ENCODE measurements around the gene HYI.
"Not testable (repeated sequence)": the region's sequence is repeated elsewhere in the genome, so short reads cannot be mapped to it uniquely, and the experiment has no call there.

The HYI gene, protein sequence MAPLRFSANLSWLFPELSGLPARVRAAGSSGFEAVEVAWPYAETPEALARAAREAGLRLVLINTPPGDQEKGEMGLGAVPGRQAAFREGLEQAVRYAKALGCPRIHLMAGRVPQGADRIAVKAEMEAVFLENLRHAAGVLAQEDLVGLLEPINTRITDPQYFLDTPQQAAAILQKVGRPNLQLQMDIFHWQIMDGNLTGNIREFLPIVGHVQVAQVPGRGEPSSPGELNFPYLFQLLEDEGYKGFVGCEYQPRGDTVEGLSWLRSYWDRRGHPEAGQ

DNA sequence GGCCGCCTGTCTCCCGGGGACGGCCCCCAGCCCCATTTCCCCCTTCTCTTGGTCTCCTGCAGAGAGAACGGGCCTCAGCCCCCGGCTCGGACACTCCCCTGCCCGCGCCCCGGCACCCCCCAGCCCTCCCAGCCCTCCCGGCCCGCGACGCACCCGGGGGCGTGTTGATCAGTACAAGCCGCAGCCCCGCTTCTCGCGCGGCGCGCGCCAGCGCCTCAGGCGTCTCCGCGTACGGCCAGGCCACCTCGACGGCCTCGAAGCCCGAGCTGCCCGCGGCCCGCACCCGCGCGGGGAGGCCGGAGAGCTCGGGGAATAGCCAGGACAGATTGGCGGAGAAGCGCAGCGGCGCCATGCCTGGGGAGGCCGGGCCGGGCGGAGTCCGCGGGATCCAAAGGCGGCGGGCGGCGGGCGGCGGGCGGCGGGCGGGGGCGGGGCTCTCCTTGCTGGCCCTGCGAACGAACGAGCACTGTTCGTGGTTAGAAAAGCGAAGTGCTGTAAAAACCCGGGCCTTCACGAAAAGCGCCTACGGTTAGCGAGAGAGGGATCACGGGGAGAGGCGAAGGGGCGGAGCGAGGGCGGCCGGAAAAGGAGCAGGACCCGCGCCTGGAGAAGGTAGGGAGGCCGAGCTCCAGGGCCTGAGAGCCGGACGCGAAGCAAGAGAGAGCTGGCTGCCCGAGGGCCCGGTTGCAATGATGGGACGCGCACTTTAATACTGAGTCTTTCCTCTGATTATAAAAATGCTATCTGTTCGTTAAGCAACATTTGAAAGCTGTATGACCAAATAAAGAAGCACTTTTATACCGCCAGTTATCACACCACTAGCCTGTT lies at the start of gene HYI:
Gene HYI, minus strand, starts transcription at position 490 of the 828 bp plus-strand sequence. Its CDS starts 138 bp downstream, at position 352.
- peak; percentile 84 for DNase-seq

DNA sequence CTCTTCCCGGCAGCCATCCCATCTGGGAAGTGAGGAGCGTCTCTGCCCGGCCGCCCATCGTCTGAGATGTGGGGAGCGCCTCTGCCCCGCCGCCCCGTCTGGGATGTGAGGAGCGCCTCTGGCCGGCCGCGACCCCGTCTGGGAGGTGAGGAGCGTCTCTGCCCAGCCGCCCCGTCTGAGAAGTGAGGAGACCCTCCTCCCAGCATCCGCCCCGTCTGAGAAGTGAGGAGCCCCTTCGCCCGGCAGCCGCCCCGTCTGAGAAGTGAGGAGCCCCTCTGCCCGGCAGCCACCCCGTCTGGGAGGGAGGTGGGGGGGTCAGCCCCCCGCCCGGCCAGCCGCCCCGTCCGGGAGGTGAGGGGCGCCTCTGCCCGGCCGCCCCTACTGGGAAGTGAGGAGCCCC lies 48.1 kb upstream of the HYI start:
- not testable (repeated sequence) for DNase-seq

DNA sequence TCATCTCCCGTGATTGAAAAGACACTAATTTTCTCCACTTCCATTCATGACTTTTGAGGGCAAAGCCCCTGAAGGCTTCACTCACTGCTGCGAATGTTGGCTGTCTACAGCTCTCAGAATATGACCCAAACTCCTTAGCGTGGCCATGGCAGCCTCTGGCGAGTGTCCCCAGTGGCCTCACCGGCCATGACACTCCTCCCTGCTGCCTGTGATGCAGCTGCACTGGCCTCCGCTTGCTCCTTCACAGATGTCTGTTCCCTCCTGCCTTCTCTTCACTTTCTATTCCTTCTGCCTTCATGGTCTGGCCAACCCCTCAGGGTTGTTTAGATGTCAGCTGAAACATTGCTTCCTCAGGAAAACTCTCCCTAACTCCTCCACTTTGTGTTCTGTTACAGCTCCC lies 46.2 kb upstream of the HYI start:
- no peak for DNase-seq

DNA sequence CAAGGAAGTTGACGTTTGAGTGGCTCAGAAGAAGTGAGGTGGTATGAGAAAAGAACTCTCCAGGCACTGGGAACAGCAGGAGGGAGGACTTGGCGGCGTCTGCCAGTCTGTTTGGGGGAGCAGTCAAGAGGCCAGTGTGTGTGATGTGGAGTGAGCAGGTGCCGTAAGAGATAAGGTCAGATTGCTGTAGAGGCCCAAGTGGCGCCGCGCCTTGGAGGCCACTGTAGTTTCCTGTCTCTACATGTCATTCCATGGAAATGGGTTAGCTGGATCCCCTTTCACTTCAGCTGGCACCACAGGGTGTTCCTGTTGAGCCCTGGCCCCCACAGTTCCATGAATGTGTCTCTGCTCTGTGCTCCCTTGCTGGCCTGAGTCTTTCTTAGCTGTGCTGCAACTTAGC lies 41.5 kb upstream of the HYI start:
- no peak for DNase-seq

DNA sequence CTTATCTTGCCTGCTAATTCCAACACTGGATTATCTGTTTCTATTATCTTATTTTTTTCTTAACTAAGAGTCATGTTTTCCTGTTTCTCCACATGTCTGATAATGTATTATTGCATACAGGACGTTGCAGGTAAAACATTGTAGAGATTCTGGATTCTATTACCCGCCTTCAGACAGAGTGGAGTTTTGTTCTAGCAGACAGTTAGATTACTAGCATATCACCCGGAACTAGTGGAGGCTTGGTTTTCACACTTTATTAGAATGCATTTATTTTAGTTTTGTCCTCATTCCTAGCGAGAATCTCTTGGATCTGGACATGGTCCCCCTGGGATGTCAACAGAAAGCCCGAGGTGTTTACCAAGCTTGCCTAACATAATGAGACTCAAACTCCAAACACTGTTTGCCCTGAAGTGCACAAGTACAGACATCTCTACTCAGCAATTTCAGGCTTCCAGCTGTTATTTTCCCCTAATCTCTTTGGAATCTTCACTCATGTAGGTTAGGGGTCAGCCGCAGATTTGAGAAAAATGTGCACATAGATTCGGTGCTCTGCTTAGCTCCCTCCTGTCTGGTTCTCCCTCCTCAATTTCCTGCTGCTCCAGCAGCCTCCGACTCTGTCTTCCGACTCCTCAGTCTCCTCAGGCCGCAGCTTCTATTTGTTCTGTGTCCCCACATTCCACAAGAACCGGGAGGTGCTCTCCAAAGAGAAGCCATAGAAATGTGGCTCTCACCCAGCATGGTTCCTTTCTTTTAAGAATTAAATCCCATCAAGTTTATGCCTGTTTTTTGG lies 40.1 kb upstream of the HYI start:
- DNase-seq: no peak

DNA sequence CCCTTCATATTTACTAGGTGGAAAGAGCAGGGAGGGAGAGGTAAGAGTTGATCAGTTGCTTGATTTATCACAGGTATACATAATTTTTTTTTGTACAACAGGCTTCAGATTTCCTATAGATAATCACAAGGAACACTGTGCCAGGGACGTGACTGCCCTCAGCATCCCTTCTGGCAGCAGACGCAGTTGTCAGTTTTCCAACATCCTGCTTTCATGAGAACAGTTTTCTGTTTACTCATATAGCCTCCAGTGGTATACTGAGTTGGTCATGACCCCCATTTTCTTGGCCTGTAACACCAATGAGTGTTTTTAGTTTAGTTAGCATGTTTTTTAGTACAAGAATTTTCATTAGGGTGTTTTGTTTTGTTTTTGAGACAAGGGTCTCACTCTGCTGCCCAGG lies 39.1 kb upstream of the HYI start:
- DNase-seq: no peak

DNA sequence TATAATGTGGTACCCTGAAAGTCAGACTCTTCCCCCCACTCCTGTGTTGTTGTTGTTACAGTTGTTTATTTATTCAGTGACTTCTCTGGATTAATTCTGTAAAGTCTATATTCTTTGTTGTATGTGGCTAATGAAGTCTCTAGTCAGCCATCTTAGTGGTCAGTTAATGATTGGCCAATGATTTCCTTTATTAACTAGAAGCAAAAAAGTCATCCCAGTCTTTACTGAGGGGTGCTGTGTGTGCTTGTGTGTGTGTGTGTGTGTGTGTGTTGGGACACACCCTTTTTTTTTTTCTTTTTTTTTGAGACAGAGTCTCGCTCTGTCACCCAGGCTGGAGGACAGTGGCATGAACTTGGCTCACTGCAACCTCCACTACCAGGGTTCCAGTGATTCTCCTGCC lies 37.3 kb upstream of the HYI start:
- DNase-seq: no peak

DNA sequence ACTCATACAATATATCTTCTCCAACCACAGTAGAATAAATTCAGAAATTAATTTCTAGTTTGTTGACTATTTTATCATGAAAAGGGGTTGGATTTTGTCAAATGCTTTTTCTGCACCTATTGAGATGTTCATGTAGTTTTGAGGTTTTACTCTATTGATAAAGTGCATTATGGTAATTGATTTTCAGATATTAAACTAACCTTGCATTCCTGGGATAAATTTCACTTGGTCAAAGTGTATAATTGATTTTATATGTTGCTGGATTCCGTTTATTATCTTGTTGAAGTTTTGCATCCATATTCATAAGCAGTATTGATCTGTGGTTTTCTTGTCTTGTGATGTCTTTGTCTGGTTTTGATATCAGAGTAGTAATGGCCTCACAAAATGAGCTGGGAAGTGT lies 34.4 kb upstream of the HYI start:
- DNase-seq: no peak

DNA sequence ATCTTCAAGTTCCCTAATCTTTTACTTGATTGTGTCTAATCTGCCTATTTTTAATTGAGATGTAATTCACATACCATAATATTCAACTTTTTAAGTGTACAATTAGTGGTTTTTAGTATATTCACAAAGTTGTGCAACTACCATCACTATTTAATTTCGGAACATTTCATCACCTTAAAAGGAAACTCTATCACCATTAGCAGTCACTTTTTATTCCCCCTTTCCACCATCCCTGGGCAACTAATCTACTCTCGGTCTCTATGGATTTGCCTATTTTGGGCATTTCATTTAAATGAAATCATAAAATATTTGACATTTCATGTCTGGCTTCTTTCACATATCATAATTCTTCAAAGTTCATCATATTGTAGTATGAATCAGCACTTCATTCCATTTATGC lies 30.6 kb upstream of the HYI start:
- no peak for DNase-seq

DNA sequence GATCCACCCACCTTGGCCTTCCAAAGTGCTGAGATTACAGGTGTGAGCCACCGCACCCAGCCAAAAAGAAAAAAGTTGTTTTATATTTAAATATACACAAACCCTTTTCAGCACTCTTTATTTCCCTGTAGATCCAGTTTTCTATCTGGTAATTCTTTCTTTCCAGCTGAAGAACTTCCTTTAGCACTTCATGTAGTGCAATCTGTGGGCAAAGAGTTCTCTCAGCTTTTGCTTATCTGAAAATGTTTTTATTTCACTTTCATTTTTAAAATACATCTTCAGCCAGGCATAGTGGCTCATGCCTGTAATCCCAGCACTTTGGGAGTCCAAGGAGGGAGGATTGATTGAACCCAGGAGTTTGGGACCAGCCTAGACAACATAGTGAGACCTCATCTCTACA lies 28.5 kb upstream of the HYI start:
- DNase-seq: no peak

DNA sequence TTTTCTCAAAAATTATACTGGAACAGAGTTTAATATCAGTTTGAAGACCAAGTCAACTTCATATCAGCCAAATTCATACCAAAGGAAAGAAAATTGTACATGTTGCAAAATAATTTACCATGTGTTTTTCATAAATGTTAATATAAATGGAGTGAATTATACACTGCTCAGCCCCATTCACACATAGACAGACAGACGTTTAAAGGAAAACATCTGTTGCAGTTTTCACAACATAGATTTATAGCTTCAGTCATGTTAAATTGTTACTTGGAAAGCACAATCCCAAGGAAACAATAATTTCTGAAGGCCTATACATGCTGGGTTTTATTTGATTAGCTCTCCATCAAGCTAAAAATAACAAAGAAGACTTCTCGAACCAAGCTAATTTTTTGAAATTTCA lies 27.8 kb upstream of the HYI start:
- no peak for DNase-seq

DNA sequence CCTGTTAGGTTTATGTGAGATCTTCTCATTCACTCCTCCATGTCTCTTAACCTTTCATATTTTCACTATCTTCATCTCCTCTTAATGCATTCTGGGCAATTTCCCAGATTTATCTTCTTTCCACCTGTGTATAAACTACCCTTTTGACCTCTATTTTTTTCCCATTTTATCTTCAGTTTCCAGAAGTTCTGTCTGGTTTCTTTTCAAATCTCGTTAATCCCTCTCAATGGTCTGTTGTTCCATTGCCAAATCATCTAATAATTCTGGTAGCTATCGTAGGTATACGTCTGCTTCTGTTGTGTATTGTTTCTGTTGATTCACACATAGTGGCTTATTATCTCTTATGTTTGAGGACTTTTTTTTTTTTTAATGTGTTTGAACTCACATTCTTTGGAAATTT lies 25.7 kb upstream of the HYI start:
- DNase-seq: no peak

DNA sequence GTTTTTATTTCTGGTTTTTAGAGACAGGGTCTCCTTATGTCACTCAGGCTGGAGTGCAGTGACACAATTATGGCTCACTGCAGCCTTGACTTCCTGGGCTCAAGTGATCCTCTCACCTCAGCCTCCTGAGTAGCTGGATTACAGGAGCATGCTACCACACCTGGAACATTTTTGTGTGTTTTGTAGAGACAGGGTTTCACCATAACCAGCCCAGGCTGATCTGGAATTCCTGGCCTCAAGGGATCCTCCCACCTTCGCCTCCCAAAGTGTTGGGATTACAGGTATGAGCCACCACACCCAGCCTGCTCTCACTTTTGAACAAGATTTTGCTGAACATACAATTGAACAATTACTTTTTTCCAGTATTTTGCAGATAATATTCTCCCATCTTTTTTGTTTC lies 24.0 kb upstream of the HYI start:
- no peak for DNase-seq

DNA sequence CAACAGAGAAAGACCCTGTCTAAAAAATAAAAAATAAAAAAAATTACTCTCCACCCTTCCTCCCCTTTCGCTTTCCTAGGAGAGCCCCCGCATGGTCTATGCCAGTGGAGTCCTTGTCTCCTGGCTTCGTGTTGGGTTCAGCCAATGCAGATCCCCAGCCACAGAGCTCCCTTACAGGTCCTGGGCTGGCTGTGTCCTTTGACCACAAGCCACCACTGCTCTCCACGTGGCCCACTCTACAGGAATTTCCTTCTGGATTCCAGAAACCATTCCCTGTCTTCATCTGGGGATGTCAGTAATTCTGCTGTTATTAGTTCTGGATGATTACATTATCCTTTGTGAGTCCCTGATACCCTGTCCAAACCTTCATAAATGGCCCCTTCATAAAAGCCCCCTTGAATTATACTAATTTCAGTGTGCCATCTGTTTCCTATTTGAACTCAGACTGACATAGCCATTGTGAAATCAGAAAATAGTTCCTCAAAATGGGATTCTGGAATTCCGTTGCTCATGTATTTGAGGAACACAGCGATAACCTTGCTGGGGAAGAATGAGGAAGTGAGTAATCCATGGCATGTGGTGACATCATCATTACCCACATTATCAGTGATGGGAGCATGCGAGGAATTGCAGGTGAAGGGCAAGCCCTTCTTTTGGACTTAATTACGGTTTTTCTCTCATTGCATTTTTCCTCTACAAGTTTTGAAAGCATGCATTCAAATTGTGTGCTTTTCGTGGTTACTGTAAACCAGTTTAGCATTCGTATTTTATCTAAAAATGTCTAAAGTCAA lies 22.1 kb upstream of the HYI start:
- not testable (repeated sequence) for DNase-seq

DNA sequence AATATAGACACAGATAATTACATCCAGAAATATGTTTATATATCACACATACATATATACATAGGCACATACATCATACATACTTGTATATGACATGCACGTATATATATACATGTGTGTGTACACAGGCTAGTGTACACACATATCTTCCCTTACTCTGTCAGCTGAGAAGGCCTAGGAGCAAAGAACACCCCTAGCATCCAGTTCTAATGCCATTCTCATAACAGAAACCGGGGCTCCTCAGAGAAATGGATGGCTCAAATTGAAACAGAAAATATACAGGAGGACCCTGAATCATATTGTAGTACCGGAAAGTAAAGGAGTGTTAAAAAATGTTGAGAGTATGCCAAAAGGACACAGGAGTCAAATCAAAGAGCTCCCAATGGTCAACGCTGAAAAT lies 19.7 kb upstream of the HYI start:
- no peak for DNase-seq

DNA sequence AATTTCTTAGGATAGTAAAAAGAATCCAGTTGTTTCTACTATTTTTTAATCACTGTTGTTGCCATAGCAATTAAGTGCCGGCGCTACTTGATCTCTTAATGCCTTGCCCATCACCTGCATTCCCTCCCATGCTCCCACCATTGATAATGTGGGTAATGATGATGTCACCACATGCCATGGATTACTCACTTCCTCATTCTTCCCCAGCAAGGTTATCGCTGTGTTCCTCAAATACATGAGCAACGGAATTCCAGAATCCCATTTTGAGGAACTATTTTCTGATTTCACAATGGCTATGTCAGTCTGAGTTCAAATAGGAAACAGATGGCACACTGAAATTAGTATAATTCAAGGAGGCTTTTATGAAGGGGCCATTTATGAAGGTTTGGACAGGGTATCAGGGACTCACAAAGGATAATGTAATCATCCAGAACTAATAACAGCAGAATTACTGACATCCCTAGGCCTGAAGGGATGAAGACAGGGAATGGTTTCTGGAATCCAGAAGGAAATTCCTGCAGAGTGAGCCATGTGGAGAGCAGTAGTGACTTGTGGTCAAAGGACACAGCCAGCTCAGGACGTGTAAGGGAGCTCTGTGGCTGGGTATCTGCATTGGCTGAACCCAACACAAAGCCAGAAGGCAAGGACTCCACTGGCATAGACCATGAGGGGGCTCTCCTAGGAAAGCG lies 18.9 kb upstream of the HYI start:
- DNase-seq: not testable (repeated sequence)

DNA sequence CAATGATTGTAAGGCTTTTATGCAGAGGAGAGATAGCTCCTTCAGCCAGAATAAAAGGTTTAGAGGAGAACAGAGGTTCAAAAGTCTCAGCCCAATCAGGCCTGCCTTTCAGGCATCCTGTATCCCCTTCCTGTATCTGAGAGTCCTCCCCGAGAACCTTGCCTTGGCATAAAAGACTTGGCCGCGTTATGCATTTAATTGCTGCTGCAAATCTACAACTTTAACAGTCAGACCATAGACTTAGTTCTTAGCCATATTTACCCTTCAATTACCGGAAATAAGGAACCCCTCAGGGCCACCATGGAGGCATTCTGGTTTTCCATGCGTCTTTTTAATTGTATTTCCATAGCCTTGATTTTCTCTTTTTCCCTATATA lies 18.3 kb upstream of the HYI start:
- no peak for DNase-seq

DNA sequence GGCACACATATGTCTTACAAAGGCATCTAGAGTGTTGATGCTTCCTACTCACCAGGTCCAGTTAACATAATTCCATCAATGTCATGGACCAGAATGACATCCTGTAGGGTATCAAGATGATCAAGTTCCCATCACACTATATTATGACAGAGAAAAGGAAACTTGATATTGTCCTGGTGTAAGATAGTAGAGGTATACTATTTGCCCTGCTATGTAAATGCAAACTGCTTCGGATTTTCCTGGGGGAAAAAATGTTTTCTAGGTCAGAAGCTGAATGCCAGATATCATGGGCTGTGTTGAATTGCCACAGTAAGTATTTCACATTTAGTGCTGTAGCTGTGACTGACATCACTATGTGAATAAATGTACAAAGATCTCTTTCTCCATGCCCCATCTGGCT lies 16.2 kb upstream of the HYI start:
- no peak for DNase-seq

DNA sequence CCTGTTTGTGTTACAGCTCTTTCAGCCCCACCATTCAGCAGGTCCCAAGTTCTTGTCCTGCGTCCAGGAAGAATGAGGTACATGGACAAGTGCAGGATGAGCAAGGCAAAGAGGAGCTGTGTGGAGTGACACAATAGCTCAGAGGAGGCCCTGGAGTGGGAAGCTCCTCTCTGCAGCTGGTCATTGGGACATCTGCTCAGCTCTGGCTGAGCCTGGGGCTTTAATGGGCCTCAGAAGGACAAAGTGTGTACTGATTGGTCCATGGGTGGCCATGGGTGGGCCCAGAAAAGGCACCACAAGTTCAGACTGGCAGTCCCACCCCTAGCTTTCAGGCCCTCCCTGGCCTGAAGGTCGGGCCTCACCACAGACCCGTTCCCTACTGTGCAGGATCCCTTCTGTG lies 14.7 kb upstream of the HYI start:
- DNase-seq: no peak

DNA sequence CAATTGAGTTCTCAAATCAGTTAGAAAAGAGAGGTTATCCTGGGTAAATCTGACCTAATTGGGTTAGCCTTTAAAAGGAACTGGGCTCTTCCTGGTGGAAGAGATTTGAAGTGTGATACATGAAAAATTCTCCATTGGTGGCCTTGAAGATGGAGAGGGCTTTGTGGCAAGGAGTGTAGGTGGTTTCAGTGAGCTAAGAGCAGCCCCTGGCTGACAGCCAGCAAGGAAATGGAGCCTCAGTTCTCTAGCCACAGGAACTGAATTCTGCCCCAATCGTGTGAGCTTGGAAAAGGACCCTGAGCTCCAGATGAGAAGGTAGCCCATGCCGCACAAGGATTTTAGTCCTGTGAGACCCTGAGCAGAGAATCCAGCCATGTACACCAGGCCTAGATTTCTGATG lies 12.7 kb upstream of the HYI start:
- no peak for DNase-seq

DNA sequence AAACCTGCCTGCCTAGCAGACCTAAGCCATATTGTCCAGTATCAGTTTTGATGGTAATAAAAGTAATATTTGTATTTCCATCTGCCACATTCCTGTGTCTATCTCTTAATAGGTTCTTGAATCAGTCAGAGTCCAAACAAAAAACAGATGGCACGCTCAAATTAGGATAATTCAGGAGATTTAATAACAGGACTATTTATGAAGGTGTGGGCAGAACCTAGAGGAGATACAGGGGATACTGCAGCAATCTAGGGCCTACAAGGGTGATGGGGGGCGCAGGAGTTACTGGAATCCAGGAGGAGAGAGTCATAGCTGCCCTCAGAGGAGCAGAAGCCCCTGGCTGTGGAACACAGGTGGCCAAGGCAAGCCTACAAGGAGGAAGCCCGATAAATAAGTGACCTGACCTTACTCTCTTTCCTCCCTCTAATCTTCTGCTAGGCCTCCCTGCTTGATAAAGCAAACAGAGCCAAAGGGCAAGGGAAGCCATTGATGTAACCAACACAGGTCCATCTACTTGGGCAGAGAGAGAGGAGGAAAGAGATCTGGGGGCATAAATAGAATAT lies 11.9 kb upstream of the HYI start:
- DNase-seq: no peak

All from activated CD8-positive, alpha-beta memory T cell treated with anti-CD3 and anti-CD28 coated beads, Interleukin-2, amount 50 U/mL, for 48 hours (primary cell).